HTR-8/SVneo (cell line): ENCODE results near the gene AVPR2.
A peak's percentile ranks its signal among the peaks of the same experiment; 100 is the strongest.

Source experiments
- DNase-seq: peaks from one replicate; pipeline ENCODE4 v3.0.0; 2011; ENCODE audit warnings: low spot score, mixed read lengths; ENCODE audit not compliant: insufficient read length
- FAIRE-seq: peaks from 2 replicates; lab custom pipeline; 2011; peaks lifted over from hg19 to GRCh38; lab: Jason Lieb, UNC

The AVPR2 gene

DNA sequence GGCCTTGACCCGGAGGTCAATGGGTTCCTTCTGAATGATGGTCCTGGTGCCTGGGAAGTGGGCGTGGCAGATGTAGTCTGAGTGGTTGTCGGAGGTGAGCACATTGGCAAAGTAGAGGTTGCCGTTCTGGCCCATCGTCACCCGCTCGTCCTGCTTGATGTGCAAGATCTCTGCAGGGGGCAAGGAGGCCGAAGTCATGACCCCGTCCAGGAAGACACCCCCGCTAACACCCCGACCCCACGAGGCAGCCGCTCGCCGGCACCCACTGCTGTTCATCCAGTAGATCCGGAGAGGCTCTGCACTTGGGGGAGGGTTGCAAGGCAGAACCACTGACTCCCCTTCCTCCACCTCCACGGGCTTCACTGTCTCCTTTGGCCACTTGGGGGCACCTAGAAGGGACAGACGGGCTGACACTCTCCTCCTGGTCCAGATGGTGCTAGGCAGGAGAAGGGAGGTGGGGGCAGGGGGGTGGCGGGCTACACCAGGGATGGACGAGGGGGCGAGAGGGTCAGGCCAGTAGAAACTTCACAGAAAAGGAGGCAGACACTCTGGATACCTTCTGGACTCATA is 33.6 kb upstream of the AVPR2 start:
- no peak for FAIRE-seq
- no peak for DNase-seq

DNA sequence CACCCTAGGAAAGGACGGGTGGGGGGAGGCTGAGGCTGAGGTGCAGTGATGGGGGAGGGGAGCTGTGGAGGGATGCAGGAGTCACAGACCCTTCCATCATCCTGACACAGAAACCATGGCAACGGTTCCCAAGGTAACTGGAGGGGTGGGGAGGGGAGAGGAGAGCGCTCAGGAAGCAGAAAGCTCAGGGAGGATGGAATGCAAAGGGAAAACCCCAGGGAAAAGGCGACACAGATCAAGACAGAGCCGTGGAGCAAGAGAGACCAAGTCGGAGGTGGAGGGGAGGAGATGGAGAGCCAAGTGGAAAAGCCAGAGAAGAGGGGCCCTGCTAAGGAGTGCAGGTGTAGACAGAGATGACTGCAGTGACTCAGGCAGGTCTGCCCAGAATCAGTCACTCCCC is 33.0 kb upstream of the AVPR2 start:
- FAIRE-seq (no peak), DNase-seq (no peak)

DNA sequence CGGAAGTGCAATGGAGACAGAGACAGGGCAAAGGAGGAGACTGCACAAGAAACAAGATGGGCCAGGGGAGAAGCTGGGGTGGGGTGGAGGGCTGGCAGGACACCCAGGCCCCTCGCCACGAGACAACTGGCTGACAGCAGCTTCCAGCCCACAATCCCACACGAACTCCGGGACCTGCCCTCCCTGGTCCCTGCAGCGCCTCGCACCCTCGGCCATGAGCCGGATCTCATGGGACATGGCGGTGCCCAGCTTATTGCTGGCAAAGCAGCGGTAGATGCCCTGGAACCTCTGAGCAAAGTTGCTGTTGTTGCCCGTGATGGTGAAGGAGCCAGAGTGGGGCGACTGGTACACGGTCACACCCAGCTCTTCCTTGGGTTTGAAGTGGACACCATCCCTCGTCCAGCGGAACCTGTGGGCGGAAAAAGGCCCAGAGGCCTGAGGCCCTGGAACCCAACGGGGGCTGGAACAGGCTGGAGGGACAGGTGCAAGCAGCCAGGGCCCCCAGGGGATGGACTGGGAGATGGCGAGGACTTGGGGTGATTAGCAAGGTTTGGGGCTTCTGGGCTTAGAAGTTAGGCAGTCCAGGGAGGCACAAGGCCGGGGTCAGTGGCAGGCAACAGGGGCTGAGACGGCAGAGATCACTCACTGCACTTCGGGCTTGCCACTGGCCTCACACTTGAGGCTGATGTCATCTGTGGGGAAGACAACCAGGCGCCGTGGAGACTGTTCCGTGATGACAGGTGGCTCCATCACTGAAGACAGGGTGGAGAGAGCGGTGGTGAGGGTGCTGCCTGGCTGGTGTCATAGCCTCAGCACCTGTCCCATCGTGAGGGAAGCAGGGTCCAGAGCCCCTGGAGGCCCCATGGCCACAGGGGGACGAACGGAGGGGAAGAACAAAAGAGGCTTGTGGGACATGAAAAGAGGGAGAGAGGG is 32.3 kb upstream of the AVPR2 start:
- FAIRE-seq = no peak
- DNase-seq = no peak

DNA sequence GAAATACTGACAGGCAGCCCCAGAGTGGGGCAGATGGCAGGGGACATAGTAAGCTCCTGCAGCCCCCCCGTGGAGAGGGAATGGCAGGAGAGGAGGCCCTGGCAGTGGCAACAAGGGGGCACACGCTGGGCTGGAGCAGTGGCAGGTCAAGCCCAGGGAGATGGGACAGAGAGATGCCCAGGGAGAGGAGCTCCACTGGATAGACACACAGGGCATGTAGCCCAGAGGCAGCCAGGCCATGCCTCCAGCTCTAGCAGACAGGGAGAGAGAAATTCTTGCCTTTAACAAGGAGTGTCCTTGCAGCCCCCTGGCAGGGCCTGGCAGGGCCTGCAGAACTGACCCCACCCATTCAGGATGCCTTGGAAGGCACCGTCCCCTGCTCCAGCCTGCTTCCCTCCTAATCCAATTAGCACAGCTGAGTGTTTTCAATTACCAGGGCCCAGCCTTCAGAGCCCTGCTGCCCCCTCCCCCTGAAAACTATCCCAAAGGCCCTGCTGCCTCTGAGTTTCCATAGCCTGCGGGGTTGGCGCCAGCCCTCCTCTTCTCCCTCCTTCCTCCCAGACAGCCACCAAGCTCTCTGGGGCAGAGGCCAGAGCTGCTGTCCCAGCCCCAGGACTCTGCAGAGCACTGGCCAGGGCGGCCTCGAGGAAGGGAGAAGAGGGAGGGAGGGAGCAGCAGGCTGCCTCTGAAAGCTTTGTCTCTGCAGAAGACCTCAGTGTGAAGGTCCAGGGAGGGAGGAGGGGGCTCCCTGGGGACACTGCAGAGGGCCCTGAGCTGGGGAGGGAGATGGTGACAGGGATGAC is 31.0 kb upstream of the AVPR2 start:
- no peak for FAIRE-seq
- DNase-seq = no peak

DNA sequence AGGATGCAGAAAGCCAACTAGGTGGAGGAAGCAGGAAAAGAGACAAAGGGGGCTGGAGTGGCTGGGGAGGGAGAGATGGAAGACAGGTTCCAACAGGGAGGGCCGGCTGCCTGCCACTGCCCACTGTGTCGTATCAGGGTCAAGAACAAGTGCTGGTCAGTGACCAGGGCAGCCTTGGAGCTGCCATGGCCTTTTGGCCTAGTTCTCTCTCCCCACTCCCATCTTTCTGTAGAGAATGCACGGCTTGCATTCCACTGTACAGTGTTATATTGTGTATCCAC is 30.4 kb upstream of the AVPR2 start:
- FAIRE-seq (no peak), DNase-seq (no peak)

DNA sequence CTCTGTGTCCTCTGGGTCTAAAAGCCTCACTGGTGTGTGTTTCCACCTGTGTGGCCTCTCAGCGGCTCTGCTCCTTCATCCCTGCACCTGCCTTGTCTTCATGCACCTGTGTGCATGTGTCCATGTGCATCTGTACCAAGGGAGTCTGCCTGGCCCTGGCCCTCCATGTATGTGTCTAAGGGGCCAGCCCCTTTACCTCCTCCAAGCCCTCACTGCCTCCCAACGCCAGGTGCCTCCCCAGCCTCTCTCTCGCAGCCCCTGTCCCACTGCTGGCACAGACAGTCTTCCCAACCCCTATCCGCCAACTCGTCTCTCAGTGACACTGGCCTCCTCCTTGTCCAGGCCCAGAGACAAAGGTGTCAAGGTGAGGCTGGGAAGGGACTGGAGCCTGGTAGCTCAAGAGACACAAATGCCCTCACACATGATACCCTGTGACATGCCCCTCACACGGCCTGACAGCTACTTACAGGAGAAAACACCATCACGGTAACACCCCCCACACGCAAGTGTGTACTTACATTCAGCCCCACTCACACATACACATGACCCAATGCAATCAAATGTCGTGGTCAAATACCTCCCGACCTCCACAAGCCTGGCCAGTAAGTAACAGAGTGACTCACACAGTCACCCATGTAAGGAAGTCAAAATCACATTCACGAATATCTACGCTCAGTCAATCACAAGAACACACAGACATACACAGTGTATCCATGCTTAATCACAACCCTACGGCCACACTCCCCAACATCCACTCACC is 29.9 kb upstream of the AVPR2 start:
- FAIRE-seq = no peak
- DNase-seq = no peak

DNA sequence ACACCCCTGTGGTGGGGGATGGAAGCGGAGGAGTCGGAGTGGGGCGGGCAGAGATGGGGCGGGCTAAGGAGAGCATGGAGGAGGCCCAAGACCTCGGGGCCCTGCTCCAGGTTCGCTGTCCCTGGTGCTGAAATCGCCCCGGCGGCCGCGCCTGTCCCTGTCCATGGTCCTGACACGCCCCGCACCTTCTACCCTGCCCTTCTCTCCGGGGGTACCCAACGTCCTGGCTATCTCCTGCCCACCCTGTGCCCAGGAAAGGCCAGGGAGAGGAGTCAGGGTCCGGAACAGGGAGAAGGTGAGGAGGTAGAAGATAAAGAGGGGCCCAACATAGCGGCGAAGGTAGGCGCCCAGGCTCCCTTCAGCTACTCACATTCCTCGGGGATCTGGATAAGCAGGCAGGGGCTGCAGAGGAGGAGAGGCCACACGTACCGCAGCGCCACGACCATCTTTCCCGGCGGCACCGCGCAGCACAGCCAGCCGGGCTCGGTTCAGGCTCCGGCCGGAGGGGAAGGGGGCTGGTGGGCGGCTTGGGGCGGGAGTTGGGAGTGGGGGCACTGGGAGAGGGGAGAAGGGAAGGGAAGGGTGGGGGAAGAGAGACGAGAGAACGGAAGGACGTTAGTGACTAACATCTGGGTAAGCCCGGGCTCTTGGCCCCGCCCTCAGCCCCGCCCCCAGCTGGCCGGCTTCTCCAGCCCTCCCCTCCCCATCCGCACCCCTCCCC is 28.9 kb upstream of the AVPR2 start:
- DNase-seq = peak; percentile 25
- FAIRE-seq = no peak

DNA sequence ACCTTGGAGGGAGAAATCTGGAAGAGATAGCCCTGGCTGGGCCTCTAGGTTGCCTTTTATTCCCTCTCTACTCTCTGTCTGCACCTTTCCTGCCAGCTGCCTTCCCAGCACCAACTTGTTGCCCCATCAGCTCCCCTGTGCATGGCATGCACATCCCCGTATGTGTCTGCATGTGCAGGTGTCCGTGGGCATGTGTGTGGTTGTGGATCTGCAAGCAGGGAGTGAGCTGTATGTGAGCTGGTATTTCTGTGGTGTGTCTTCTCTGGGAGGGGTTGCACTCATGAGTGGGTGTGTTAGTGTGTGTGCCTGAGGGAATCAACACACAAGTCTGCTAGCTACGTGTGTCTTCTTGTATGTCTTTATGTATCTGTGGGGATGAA is 28.4 kb upstream of the AVPR2 start:
- no peak for FAIRE-seq

DNA sequence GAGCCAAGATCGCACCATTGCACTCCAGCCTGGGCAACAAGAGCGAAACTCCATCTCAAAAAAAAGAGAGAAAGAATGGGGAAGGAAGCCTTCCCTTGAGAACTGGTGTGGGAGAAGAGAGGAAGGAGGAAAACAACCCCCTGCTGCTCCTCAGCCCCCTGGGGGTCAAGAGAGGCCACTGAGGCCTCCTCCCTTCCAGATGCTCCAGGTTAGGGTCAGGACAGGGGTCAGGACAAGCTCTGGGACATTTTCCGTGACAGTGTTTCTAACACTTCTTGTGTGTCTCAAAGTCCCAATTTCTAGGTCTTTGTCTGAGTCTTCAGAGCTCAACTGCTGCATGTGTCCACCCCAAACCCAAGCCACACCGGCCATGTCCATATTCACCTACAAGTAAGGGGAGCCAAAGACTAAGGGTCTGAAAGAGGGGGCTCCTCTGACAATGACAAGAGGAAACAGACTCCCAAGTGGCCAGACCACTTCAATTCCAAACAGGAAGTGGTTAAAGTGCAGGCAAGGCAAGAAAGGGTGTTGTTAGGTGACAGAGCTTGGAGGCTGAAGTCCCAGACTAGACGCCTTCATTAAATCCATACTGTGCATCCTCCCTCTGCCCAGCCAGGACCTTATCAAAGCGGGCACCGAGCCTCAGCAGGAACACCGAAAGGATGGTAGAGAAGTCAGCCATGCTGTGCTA is 26.8 kb upstream of the AVPR2 start:
- no peak for FAIRE-seq
- DNase-seq = no peak

More for the DNA sequence above, 28.4 kb upstream of the AVPR2 start:
- no peak for DNase-seq

DNA sequence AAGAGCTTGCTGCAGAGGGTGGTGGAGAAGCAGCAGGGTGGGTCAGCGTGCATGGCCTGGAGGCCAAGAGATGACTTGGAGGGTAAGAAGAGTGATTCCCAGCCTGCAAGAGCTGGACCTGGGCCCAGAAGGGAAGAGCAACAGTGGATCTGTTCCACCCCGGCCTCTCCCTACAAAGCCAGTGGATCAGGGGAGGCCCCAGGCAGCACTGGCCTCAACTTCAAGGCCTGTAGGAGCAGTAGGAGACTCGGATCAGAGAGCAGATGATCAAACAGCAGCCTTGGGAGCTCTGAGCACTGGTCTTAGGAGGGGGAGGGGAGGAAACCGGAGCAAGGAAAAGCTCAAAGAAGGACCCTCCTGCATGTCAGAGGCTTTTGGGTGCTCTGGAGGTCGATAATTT is 26.1 kb upstream of the AVPR2 start:
- FAIRE-seq (no peak), DNase-seq (no peak)

DNA sequence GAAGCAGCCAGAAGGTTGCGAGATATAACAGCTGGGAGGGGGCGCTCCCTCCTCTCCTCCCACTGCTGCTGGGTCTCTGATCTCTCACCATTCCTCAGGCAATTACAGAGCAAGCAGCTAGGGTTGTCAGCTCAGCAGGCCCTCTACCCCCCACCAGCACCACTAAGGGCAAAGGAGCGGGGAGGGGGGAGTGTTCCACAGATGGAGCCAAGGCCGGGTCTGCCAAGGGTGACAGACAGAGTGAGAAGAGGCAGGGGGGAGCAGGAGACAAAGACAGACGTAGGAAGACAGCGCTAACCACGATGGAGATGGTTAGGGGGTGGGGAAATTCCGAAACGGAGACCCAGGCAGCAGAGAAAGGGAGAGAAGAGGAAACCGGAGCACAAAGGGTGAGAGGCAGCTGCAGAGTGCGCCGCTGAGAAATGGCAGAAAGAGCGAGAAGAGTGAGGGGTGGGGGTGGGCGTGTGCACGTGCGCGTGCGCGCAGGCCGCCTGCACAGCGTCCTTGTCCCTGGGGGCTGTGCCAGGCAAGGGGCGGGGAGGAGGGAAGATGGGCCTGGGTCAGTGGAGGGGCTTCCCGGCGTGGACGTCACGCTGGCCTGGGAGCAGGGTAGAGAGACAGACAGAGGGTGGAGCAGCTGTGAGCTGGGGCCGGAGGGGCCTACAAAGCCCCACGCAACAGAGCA is 25.4 kb upstream of the AVPR2 start:
- DNase-seq = no peak
- FAIRE-seq = no peak

DNA sequence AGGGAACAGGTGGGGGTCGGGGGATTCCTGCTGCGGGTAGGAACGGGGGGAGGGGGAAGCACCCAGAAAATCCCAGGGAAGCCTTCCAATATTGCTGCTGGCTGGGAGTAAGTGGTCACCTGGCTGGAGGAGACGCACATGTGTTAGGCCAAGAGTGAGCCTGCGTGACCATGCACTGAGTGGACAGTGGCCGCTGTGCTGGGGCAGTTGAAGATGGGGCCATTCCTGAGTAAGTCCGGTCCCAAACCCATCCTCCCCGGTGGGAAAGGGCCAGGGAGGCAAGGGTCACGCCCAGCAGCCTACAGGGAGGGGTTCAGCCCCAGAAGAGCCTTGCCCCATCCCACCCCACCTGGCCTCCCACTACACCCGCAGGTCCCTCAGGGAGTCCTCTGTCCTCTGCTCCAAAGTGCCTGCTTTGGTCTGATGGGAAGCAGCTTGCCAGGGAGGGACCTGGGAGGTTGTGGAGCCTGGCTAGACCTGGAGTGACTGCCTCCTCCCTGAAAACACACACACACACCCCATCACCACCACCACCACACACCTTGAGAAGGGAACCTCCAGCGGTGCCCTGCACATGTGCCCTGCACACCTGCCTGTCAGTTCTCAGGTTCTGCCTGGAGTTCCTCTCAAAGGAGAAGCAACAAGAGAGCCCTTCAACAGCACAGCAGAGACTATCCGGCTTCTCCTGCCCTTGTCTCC is 24.6 kb upstream of the AVPR2 start:
- DNase-seq (no peak), FAIRE-seq (no peak)

DNA sequence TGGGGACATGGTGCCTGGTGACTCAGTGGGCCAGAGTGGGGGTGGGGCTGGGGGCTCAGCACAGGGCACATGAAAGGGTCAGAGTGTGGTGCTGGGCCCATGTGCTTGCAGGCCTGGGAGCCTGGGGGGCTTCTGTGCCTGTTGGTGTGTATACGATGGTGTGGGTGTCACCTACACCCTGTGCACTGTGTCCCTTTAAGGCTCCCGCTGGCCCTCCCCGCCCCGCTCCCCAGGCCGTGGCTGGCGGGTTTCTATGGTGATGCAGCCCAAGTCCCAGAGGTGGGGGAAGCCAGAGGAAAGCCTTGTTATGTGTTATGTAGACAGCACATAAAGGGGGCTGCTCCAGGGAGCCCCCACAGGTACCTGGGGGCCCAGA is 24.0 kb upstream of the AVPR2 start:
- DNase-seq (no peak), FAIRE-seq (no peak)

DNA sequence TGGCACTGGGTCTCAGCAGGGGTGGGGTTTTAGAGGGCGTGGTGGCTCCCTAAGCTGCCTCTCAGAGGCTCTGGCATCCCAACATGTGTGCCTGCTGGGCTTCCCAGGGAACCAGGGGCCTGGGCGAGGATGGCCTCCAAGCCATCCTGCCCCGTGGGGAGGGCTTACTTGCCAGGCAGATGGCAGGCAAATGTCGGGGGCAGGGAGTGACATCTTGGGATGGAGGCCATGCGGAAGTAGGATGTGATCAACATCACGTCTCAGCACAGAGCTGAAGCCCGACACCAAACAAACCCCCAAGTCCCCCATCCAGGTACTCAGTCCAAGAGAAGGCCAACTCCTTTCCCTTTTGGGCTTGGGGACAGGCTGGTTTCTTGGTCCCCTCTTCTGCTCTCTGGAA is 23.2 kb upstream of the AVPR2 start:
- no peak for FAIRE-seq
- DNase-seq = no peak

DNA sequence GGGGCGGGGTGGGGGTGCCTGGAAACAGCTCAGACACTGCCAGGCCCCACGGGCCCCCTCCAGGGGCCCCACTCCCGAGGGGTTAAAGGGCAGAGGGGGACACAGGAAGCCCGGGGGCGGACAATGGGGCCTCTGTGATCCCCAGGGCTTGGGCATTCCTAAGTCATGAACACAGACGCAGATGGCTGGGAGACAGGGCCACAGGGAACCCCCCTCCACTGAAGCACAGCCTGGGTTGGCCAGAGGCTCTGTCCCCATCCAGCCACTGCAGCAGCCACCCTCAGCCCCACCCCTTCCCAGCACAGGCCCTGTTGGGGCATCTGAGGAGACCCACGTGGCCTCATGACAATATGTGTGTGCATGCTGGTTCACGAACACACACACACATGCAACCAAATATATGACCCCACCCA is 22.4 kb upstream of the AVPR2 start:
- peak; percentile 36 for FAIRE-seq

DNA sequence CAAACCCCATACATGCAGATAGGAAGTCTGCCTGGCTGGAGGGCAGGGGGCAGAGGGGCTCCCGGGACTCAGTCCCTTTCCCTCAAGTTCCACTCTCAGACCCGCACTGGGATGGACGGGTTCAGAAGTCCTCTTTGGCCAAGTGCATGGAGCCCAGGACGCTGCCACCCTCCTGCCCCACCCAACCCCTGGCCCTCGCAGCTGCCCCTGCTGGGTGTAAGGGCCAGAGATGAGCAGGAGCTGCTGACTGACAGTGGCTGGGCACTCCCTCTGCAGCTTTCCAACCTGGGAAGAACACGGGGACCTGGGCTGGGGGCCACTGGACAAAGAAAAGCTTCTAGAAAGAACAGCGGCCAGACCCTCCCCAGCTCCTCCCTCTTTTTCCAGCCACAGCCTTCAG is 21.9 kb upstream of the AVPR2 start:
- FAIRE-seq = no peak
- no peak for DNase-seq

More for the DNA sequence above, 22.4 kb upstream of the AVPR2 start:
- DNase-seq = peak; percentile 61

DNA sequence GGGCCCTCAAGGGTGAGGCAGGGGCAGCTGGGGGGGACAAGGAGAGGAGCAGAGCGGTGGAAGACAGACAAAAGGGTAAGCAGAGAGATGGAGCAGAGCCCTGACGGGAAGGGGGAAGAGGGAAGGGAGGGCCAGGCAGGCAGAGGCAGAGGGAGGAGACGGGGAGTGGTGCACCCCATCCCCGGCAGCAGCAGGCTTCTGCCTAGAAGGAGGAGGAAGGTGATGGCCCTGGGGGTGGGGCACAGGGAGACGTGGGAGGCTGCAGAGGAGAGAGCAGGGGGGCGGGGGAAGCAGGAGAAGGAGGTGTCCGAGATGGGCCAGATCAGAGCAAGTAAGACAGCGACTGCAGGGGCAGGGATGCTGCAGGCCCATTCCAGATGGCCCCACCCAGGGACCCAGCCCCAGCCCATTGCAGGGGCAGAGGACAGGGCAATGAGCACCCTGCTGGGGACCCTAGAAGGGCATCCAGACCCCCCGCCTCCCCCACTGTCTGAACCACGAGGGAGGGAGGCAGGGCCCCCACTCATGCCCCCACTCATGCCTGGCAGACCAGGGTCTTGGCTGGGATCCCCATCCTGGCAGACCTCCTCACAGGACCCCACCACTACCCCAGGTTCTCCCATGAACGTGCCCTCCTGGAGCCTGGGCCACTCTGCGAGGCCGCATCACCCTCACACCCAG is 21.2 kb upstream of the AVPR2 start:
- DNase-seq = no peak
- FAIRE-seq = no peak

DNA sequence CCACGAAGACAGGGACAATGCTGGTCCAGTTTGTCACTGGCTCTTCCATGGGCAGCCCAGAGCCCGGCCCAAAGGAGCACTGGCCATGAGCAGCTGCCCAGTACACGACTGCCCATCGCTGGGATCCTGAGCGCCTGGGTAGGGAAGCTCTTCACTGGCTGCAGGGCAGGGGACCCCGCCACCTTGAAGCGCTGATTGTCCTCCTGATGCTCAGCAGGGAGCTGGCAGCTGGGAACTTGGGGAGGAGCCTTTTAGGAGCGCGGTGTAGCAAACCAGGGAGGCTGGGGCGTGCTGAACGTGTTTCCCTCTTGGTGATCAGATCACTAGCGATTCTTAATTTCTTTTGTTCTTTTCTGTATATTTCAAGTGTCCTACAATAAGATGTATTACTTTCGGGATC is 20.3 kb upstream of the AVPR2 start:
- no peak for FAIRE-seq
- no peak for DNase-seq
